ENCODE results near the gene NCKIPSD. TPM values are rescaled to one million over a fixed set of nuclear protein-coding genes. Genes with fewer than 3 reads are reported as not detected.

The NCKIPSD gene
- polyA plus RNA-seq, 4 donors, result 12.0 to 23.1 (median 17.5) TPM

DNA sequence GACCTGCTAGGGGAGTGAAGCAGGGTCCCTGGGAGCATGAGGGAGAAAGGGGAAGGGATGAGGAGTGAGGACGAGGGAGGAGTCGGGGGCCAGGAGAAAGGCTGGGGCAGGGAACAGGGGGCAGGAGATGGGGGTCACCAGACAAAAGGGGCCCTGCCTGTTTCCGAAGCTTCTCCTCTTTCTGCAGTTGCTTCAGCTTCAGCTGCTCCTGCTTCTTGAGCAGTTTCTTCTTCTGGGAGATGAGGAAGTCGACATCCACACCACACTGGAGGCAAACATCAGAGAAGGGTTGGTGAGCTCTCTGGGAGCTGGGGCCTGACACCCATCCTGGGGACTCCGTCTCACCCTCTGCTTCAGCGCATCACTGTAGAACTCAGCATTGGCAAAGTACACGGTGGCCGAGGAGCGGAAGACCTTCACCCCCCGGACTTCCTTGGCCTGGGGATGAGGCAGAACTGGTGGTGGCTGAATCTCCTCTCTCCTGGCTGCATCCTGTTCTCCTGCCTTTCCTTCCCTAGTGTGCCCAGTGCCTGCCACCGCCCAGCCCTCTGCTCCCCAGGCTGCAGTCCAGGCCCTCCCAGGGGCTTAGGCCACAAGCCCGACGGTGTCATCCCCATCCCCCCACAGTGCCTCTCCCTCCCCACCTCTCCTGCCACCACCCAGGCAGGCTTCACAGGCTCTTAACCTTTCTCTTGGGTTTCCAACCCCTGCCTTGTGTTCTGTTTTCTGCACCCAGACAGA, 57.3 kb downstream of the NCKIPSD start:
- no peak for DNase-seq (ENCODE audit: low read depth in 4 of 4, low spot score in 3 of 4)

DNA sequence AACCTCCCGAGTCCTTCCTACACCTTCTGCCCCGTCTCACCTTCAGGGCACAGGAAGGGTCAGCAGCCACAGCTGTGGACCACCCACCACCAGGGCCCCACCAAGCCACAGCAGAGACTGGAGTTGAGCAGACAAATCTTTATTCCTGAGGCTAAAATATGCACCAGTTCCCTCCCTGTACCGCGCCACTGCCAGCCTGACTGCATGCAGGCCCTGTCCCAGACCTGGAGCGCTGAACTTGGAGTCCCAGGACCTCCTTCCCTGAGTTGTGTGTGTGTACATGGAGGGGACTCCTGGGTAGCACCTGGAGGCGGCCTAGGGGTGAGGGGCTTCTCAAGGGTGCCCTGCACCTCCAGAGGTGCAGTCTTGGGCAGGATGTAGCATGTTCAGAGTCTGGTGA, 60.1 kb downstream of the NCKIPSD start:
- DNase-seq (ENCODE audit: low read depth in 4 of 4, low spot score in 3 of 4), result no peak

DNA sequence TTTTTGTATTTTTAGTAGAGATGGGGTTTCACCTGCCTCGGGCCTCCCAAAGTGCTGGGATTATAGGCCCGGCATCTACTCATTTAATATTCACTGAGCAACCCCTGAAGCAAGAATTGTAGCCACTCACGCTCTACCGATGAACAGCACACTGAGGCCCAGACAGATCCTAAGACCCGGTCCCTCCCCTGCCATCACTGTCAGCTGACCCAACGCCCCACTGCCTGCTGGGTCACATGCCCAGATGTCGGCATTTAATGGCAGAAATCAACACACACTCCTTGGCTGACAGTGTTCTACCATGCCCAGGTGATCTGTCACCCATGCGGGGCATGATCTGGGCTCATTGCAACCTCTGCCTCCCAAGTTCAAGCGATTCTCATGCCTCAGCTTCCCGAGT, 60.9 kb downstream of the NCKIPSD start:
- DNase-seq (ENCODE audit: low read depth in 4 of 4, low spot score in 3 of 4), result no peak

DNA sequence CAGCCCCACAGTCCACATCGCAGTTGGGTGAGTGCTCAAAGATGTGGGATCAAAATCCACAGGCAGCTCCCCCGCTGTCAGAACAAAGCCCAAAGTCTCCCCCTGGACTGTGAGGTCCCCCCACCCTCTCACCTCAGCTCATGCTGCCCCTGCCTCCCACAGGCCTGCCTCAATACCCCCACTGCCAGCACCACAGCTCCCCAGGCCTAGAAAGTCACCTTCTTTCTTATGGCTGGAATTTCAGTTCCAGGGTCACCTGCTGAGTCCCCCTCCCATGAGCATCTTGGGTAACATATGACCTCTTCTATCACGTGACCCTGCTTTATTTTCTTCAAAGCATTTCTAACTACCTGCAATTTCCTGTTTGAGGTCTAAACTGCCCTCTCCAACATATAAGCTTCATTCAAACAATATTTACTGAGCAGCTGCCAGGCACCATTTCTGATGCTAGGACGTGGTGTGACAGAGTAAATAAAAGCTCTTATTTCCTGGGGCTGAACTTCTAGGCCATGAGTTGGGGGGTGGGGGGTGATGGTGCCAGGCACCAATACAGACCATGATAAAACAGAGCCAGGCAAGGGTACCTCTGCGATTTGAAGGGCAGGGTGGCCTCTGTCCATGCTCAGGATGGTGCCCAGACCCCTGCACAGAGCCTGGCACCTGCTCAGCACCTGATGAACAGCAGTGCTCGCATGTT, 61.7 kb downstream of the NCKIPSD start:
- DNase-seq (ENCODE audit: low read depth in 4 of 4, low spot score in 3 of 4), result no peak

Other genes with a start within 250 kb of the NCKIPSD start
- 10 to 100 TPM; 15.5 to 28.3 (median 24.3) TPM for gene CCDC51, start 245.8 kb downstream of the NCKIPSD start, polyA plus RNA-seq (ENCODE audit: insufficient read length in 4 of 4)
- 100 to 1,000 TPM; 228 to 350 (median 273) TPM for gene TMA7, start 245.7 kb downstream of the NCKIPSD start, polyA plus RNA-seq (ENCODE audit: insufficient read length in 4 of 4)
- 10 to 100 TPM; 13.1 to 16.4 (median 13.5) TPM for gene ATRIP, start 239.2 kb downstream of the NCKIPSD start, polyA plus RNA-seq (ENCODE audit: insufficient read length in 4 of 4)
- 100 to 1,000 TPM; 106 to 114 (median 109) TPM for gene SHISA5, start 181.7 kb downstream of the NCKIPSD start, polyA plus RNA-seq (ENCODE audit: insufficient read length in 4 of 4)
- gene PFKFB4, start 129.1 kb downstream of the NCKIPSD start, polyA plus RNA-seq (ENCODE audit: insufficient read length in 4 of 4), result 1 to 10 TPM; 2.9 to 6.5 (median 5.5) TPM
- gene UCN2, start 122.1 kb downstream of the NCKIPSD start, polyA plus RNA-seq (ENCODE audit: insufficient read length in 4 of 4), result under 1 TPM; 0.22 to 0.64 (median 0.52) TPM
- gene COL7A1, start 90.6 kb downstream of the NCKIPSD start, polyA plus RNA-seq (ENCODE audit: insufficient read length in 4 of 4), result 10 to 100 TPM; 13.3 to 28.7 (median 14.2) TPM
- 100 to 1,000 TPM; 124 to 300 (median 248) TPM for gene UQCRC1, start 76.3 kb downstream of the NCKIPSD start, polyA plus RNA-seq (ENCODE audit: insufficient read length in 4 of 4)
- gene TMEM89, start 64.1 kb downstream of the NCKIPSD start, polyA plus RNA-seq (ENCODE audit: insufficient read length in 4 of 4), result not detected
- gene SLC26A6, start 50.5 kb downstream of the NCKIPSD start, polyA plus RNA-seq (ENCODE audit: insufficient read length in 4 of 4), result 10 to 100 TPM; 10.7 to 33.1 (median 23.9) TPM
- gene CELSR3, start 23.0 kb downstream of the NCKIPSD start, polyA plus RNA-seq (ENCODE audit: insufficient read length in 4 of 4), result 1 to 10 TPM in 3 of 4 donors, under 1 TPM in 1; 0.67 to 1.3 (median 1.2) TPM
- 100 to 1,000 TPM; 159 to 304 (median 204) TPM for gene IP6K2, start 31.3 kb upstream of the NCKIPSD start, polyA plus RNA-seq (ENCODE audit: insufficient read length in 4 of 4)
- gene PRKAR2A, start 162.0 kb upstream of the NCKIPSD start, polyA plus RNA-seq (ENCODE audit: insufficient read length in 4 of 4), result 10 to 100 TPM; 31.6 to 50.0 (median 40.4) TPM
- 10 to 100 TPM in 3 of 4 donors, 1 to 10 TPM in 1; 7.1 to 19.1 (median 17.2) TPM for gene SLC25A20, start 213.0 kb upstream of the NCKIPSD start, polyA plus RNA-seq (ENCODE audit: insufficient read length in 4 of 4)
- gene ARIH2, start 232.9 kb upstream of the NCKIPSD start, polyA plus RNA-seq (ENCODE audit: insufficient read length in 4 of 4), result 10 to 100 TPM; 60.2 to 92.9 (median 74.9) TPM

All from left renal pelvis (tissue), 4 donors.